ENCODE measurements around the gene IFT20.

IFT20 gene

GRCh38 chr17:28331891-28332420 lies 3.3 kb downstream of the IFT20 start:
- H3K4me1 ChIP-seq (ENCODE audit: insufficient read depth, poor library complexity, severe bottlenecking): peaks cover 3% of the 10 kb centered on the region
- no peak for TF ChIP-seq CTCF (IDR thresholded peaks at IDR 0.05; ENCODE audit: poor library complexity, severe bottlenecking)
- peaks cover 27% of the 10 kb centered on the region for H3K36me3 ChIP-seq (ENCODE audit: low read depth)
- no peaks in the 10 kb centered on the region for H3K27me3 ChIP-seq (ENCODE audit: insufficient read depth, poor library complexity, severe bottlenecking)
- H3K9me3 ChIP-seq (ENCODE audit: severe bottlenecking): no peaks in the 10 kb centered on the region
- ATAC-seq (ENCODE audit: low read depth) (no peak), DNase-seq (ENCODE audit: low spot score) (no peak)
- no peak overlapping the region for H3K27ac ChIP-seq (ENCODE audit: poor library complexity, severe bottlenecking)
- H3K4me3 ChIP-seq (ENCODE audit: severe bottlenecking): no peak overlapping the region

GRCh38 chr17:28330671-28331070 lies 4.6 kb downstream of the IFT20 start:
- no peak for TF ChIP-seq CTCF (IDR thresholded peaks at IDR 0.05; ENCODE audit: poor library complexity, severe bottlenecking)
- Histone ChIP-seq H3K4me1 (ENCODE audit: insufficient read depth, poor library complexity, severe bottlenecking) (no peaks in the 10 kb centered on the region), H3K27ac (ENCODE audit: poor library complexity, severe bottlenecking) (no peak overlapping the region), H3K9me3 (ENCODE audit: severe bottlenecking) (no peaks in the 10 kb centered on the region), H3K36me3 (ENCODE audit: low read depth) (peaks cover 40% of the 10 kb centered on the region), H3K27me3 (ENCODE audit: insufficient read depth, poor library complexity, severe bottlenecking) (no peaks in the 10 kb centered on the region), H3K4me3 (ENCODE audit: severe bottlenecking) (no peak overlapping the region)
- ATAC-seq (ENCODE audit: low read depth): no peak
- no peak for DNase-seq (ENCODE audit: low spot score)

GRCh38 chr17:28328325-28328724 lies 6.9 kb downstream of the IFT20 start:
- no peak overlapping the region for H3K4me3 ChIP-seq (ENCODE audit: severe bottlenecking)
- TF ChIP-seq CTCF (IDR thresholded peaks at IDR 0.05; ENCODE audit: poor library complexity, severe bottlenecking): no peak
- no peaks in the 10 kb centered on the region for H3K27me3 ChIP-seq (ENCODE audit: insufficient read depth, poor library complexity, severe bottlenecking)
- ATAC-seq (ENCODE audit: low read depth): no peak
- no peak overlapping the region for H3K27ac ChIP-seq (ENCODE audit: poor library complexity, severe bottlenecking)
- peaks cover 55% of the 10 kb centered on the region for H3K36me3 ChIP-seq (ENCODE audit: low read depth)
- H3K9me3 ChIP-seq (ENCODE audit: severe bottlenecking): no peaks in the 10 kb centered on the region
- no peak for DNase-seq (ENCODE audit: low spot score)
- no peaks in the 10 kb centered on the region for H3K4me1 ChIP-seq (ENCODE audit: insufficient read depth, poor library complexity, severe bottlenecking)

- DNase-seq (ENCODE audit: low spot score) (no peak), ATAC-seq (ENCODE audit: low read depth) (0 out of 3 replicates have a peak, but pooled peaks have one; percentile 43)
- TF ChIP-seq CTCF (IDR thresholded peaks at IDR 0.05; ENCODE audit: poor library complexity, severe bottlenecking): peak; percentile 13
- H3K36me3 ChIP-seq (ENCODE audit: low read depth): peaks cover 58% of the 10 kb centered on the region
- no peaks in the 10 kb centered on the region for H3K9me3 ChIP-seq (ENCODE audit: severe bottlenecking)
- H3K4me3 ChIP-seq (ENCODE audit: severe bottlenecking): no peak overlapping the region
- H3K27me3 ChIP-seq (ENCODE audit: insufficient read depth, poor library complexity, severe bottlenecking): no peaks in the 10 kb centered on the region
- no peak overlapping the region for H3K27ac ChIP-seq (ENCODE audit: poor library complexity, severe bottlenecking)
- H3K4me1 ChIP-seq (ENCODE audit: insufficient read depth, poor library complexity, severe bottlenecking): no peaks in the 10 kb centered on the region
Observed at GRCh38 chr17:28327709-28328108, 7.6 kb downstream of the IFT20 start.

GRCh38 chr17:28327031-28327607 lies 8.2 kb downstream of the IFT20 start:
- Histone ChIP-seq H3K36me3 (ENCODE audit: low read depth) (peaks cover 63% of the 10 kb centered on the region), H3K4me1 (ENCODE audit: insufficient read depth, poor library complexity, severe bottlenecking) (no peaks in the 10 kb centered on the region), H3K27me3 (ENCODE audit: insufficient read depth, poor library complexity, severe bottlenecking) (no peaks in the 10 kb centered on the region), H3K4me3 (ENCODE audit: severe bottlenecking) (no peak overlapping the region), H3K27ac (ENCODE audit: poor library complexity, severe bottlenecking) (no peak overlapping the region), H3K9me3 (ENCODE audit: severe bottlenecking) (no peaks in the 10 kb centered on the region)
- no peak for TF ChIP-seq CTCF (IDR thresholded peaks at IDR 0.05; ENCODE audit: poor library complexity, severe bottlenecking)
- no peak for DNase-seq (ENCODE audit: low spot score)
- peak; percentile 58; the same call in 1 of the 3 replicates for ATAC-seq (ENCODE audit: low read depth)
